Central memory CD8-positive, alpha-beta T cell (primary cell): ENCODE results near the gene SLC22A15.
"Not testable (repeated sequence)": the region's sequence is repeated elsewhere in the genome, so short reads cannot be mapped to it uniquely, and the experiment has no call there.

ENCODE experiments used
- ATAC-seq: fragments of 150-1000 bp; cut with Tn5 transposase; replicated peaks from 2 replicates; pipeline ENCODE4 v1.10.0; 2022; ENCODE audit warnings: mild to moderate bottlenecking, moderate FRiP score, moderate number of reproducible peaks; ENCODE audit not compliant: poor library complexity, severe bottlenecking; ENCODE audit errors: extremely low read depth
- DNase-seq, 2 donors: peaks; one replicate each; pipeline ENCODE4 v3.0.0; 2021; ENCODE audit warnings: low spot score in 2 of 2
- H3K27ac Mint-ChIP-seq: one replicate; pipeline ENCODE4 v1.8.0; 2022; ENCODE audit warnings: low read depth, mild to moderate bottlenecking, moderate library complexity, mixed read lengths
- H3K27me3 Mint-ChIP-seq: one replicate; pipeline ENCODE4 v1.8.0; 2022; ENCODE audit warnings: mixed read lengths
- H3K36me3 Mint-ChIP-seq: one replicate; pipeline ENCODE4 v1.8.0; 2022; ENCODE audit warnings: mild to moderate bottlenecking, moderate library complexity, mixed read lengths; ENCODE audit not compliant: insufficient read depth
- H3K4me1 Mint-ChIP-seq: one replicate; pipeline ENCODE4 v1.8.0; 2022; ENCODE audit warnings: mixed read lengths
- H3K4me3 Mint-ChIP-seq: one replicate; pipeline ENCODE4 v1.8.0; 2022; ENCODE audit warnings: mild to moderate bottlenecking, moderate library complexity, mixed read lengths
- H3K9me3 Mint-ChIP-seq: one replicate; pipeline ENCODE4 v1.8.0; 2022; ENCODE audit warnings: mixed read lengths

The SLC22A15 gene

GRCh38 chr1:116019653-116020253 lies 43.4 kb downstream of the SLC22A15 start:
- Mint-ChIP-seq H3K27me3 (no peaks in the 10 kb centered on the region), H3K27ac (no peak overlapping the region), H3K4me1 (no peaks in the 10 kb centered on the region), H3K4me3 (no peak overlapping the region), H3K9me3 (no peaks in the 10 kb centered on the region), H3K36me3 (peaks cover 1% of the 10 kb centered on the region)
- no peak for ATAC-seq
- DNase-seq: no peak

DNA sequence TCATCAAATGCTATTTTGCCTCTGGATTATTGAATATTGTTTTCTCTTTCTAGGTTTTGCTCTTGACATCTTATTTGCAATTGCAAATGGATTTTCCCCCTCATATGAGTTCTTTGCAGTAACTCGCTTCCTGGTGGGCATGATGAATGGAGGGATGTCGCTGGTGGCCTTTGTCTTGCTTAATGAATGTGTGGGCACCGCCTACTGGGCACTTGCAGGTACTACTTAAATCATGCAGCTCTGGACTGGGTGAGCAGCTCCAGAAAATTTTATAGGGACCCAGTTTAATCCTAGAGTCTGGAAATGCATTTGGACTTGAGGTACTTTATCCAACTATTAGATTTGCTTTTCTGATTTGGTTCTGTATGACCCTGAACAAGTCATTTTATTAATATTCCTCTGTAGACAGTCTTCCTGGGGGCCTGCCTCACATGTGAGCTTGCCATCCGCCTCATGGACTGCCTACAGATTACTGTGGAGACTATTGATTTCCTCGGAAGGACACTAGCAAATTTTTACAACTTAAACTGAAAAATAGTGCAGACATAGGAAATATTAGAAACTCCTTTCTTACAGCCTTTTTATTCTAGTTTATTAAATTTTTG lies 44.5 kb downstream of the SLC22A15 start:
- H3K4me1 Mint-ChIP-seq: no peaks in the 10 kb centered on the region
- H3K27me3 Mint-ChIP-seq: no peaks in the 10 kb centered on the region
- H3K36me3 Mint-ChIP-seq: peaks cover 1% of the 10 kb centered on the region
- ATAC-seq: peak; percentile 28
- DNase-seq: peak in 1 of 2 donors; percentile 24
- no peak overlapping the region for H3K4me3 Mint-ChIP-seq
- H3K27ac Mint-ChIP-seq: no peak overlapping the region
- H3K9me3 Mint-ChIP-seq: no peaks in the 10 kb centered on the region

DNA sequence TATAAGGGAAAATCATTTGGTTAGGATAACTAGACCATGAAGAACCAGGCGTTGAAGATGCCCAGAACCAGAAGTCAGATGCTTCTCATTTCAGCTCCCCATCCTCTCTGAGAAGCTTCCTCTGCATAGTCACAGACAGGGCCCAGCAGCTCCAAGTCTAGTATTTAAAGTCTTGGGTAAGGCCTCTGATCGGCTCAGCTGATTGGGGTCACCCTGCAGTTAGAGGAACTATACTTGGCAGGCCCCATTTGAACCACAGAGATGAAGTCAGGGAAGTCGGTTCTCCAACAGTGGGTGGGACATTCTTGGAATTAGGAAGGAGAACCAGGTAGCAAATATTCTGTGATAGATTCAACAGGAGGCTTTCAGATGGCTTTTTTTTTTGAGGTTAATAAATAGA lies 48.3 kb downstream of the SLC22A15 start:
- DNase-seq: no peak
- peaks cover 3% of the 10 kb centered on the region for H3K36me3 Mint-ChIP-seq
- H3K27ac Mint-ChIP-seq: no peak overlapping the region
- no peaks in the 10 kb centered on the region for H3K4me1 Mint-ChIP-seq
- no peaks in the 10 kb centered on the region for H3K27me3 Mint-ChIP-seq
- H3K9me3 Mint-ChIP-seq: no peaks in the 10 kb centered on the region
- ATAC-seq: no peak
- H3K4me3 Mint-ChIP-seq: no peak overlapping the region

DNA sequence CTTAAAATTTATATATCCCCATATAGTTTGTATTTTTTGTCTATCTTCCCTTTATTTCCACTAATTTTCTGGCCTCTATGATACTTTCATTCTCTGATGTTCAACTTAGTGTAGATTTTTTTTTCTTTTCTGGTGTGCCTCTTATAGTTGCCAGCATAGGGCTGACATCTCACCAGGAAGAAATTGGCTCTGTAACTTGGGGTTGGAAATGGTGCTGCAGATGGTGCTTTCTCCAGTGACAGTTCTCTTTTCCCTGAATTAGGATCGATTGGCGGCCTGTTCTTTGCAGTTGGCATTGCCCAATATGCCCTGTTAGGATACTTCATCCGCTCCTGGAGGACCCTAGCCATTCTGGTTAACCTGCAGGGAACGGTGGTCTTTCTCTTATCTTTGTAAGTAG lies 50.3 kb downstream of the SLC22A15 start:
- DNase-seq: no peak
- no peak overlapping the region for H3K27ac Mint-ChIP-seq
- no peaks in the 10 kb centered on the region for H3K27me3 Mint-ChIP-seq
- ATAC-seq: no peak
- H3K36me3 Mint-ChIP-seq: peaks cover 3% of the 10 kb centered on the region
- no peak overlapping the region for H3K4me3 Mint-ChIP-seq
- no peaks in the 10 kb centered on the region for H3K9me3 Mint-ChIP-seq
- H3K4me1 Mint-ChIP-seq: no peaks in the 10 kb centered on the region

DNA sequence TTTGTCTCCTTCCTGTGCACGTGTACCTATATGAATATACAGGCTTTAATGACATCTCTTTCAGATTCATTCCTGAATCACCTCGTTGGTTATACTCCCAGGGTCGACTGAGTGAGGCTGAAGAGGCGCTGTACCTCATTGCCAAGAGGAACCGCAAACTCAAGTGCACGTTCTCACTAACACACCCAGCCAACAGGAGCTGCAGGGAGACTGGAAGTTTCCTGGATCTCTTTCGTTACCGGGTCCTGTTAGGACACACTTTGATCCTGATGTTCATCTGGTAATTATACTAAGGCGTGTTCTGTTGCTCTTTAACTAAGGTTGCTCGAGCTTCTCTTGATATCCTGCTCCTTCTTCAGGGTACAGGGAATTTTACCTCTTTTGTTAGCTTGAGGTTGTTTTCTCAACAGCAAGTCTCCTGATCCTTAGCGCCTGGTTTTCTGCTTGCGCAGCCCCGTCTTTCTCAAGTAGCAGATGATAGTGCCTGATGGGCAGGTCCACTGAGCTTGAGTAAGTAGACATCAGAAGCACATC lies 55.1 kb downstream of the SLC22A15 start:
- Mint-ChIP-seq H3K27ac (no peak overlapping the region), H3K27me3 (no peaks in the 10 kb centered on the region), H3K4me1 (no peaks in the 10 kb centered on the region), H3K36me3 (peaks cover 4% of the 10 kb centered on the region), H3K9me3 (no peaks in the 10 kb centered on the region), H3K4me3 (no peak overlapping the region)
- no peak for DNase-seq
- ATAC-seq: no peak

- Mint-ChIP-seq H3K36me3 (peaks cover 4% of the 10 kb centered on the region), H3K27me3 (peaks cover 5% of the 10 kb centered on the region), H3K9me3 (no peaks in the 10 kb centered on the region), H3K4me1 (no peaks in the 10 kb centered on the region), H3K4me3 (no peak overlapping the region), H3K27ac (no peak overlapping the region)
- DNase-seq: no peak
- ATAC-seq: no peak
Observed at GRCh38 chr1:116033322-116033721, 57.0 kb downstream of the SLC22A15 start.

- DNase-seq: no peak
- no peak overlapping the region for H3K4me3 Mint-ChIP-seq
- H3K27ac Mint-ChIP-seq: no peak overlapping the region
- H3K9me3 Mint-ChIP-seq: no peaks in the 10 kb centered on the region
- no peak for ATAC-seq
- peaks cover 4% of the 10 kb centered on the region for H3K36me3 Mint-ChIP-seq
- H3K27me3 Mint-ChIP-seq: peaks cover 17% of the 10 kb centered on the region
- no peaks in the 10 kb centered on the region for H3K4me1 Mint-ChIP-seq
Observed at GRCh38 chr1:116036255-116036654, 59.9 kb downstream of the SLC22A15 start.

DNA sequence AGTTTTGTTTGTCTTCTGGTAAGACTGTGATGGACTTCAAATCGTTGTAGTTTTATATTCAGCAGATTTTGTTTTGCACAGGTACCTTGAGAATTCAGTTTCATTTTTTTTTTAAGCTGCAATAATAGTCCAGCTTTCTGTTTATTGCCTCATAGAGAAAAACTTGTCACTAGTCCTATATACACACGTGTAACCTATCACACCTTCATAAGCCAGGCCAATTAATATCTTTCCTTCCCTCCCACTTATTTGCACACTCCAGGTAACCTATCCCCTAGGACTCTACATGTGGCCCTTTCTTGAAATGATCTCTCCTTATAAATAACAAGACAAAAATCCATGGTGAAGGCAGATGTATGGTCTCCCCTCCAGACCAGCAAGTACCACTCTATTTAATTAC lies 62.4 kb downstream of the SLC22A15 start:
- Mint-ChIP-seq H3K27me3 (peaks cover 36% of the 10 kb centered on the region), H3K9me3 (no peaks in the 10 kb centered on the region), H3K4me1 (no peaks in the 10 kb centered on the region), H3K36me3 (peaks cover 4% of the 10 kb centered on the region), H3K4me3 (no peak overlapping the region), H3K27ac (no peak overlapping the region)
- DNase-seq: no peak
- no peak for ATAC-seq

DNA sequence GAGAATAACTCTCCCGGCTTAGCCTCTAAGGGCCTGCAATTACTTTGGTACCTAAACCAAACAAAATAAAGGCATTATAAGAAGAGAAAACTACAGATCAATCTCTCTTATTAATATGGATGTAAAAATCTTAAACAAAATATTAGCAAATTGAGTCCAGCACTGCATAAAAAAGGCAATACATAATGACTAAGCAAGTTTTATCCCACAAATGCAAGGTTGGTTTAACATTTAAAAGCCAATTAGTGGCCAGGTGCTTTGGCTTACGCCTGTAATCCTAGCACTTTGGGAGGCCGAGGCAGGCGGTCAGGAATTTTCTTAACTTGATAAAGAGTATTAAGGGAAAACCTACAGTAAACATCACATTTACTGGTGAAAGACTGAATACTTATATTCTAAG lies 67.8 kb downstream of the SLC22A15 start:
- DNase-seq: no peak
- Mint-ChIP-seq H3K27ac (no peak overlapping the region), H3K4me3 (no peak overlapping the region), H3K27me3 (peaks cover 57% of the 10 kb centered on the region), H3K4me1 (no peaks in the 10 kb centered on the region), H3K9me3 (no peaks in the 10 kb centered on the region), H3K36me3 (no peaks in the 10 kb centered on the region)
- no peak for ATAC-seq

DNA sequence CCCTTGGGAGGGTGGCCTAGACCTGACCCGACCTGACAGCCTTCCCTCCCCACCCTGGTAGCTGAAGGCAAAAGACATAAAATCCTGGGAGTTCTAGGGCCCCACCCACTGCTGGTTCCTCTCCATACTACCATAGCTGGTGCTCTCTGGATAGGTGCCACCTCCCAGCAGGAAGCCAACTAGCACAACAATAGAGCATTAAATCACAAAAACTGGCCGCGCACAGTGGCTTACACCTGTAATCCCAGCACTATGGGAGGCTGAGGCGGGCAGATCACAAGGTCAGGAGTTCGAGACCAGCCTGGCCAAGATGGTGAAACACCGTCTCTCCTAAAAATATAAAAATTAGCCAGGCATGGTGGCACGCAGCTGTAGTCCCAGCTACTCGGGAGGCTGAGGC lies 70.6 kb downstream of the SLC22A15 start:
- Mint-ChIP-seq H3K27me3 (peaks cover 57% of the 10 kb centered on the region), H3K9me3 (peaks cover 11% of the 10 kb centered on the region)
- H3K4me1 Mint-ChIP-seq, H3K36me3 Mint-ChIP-seq, ATAC-seq, H3K27ac Mint-ChIP-seq, H3K4me3 Mint-ChIP-seq, DNase-seq: not testable (repeated sequence)

GRCh38 chr1:116051896-116052295 lies 75.6 kb downstream of the SLC22A15 start:
- ATAC-seq, DNase-seq, H3K4me3 Mint-ChIP-seq, H3K4me1 Mint-ChIP-seq, H3K27ac Mint-ChIP-seq, H3K36me3 Mint-ChIP-seq: not testable (repeated sequence)
- H3K9me3 Mint-ChIP-seq: peaks cover 16% of the 10 kb centered on the region
- H3K27me3 Mint-ChIP-seq: peaks cover 33% of the 10 kb centered on the region

GRCh38 chr1:116062201-116062600 lies 85.9 kb downstream of the SLC22A15 start:
- H3K36me3 Mint-ChIP-seq: peaks cover 4% of the 10 kb centered on the region
- H3K27ac Mint-ChIP-seq: no peak overlapping the region
- peaks cover 6% of the 10 kb centered on the region for H3K9me3 Mint-ChIP-seq
- no peaks in the 10 kb centered on the region for H3K4me1 Mint-ChIP-seq
- no peak overlapping the region for H3K4me3 Mint-ChIP-seq
- H3K27me3 Mint-ChIP-seq: peaks cover 20% of the 10 kb centered on the region
- no peak for DNase-seq
- no peak for ATAC-seq

GRCh38 chr1:116064616-116065015 lies 88.3 kb downstream of the SLC22A15 start:
- Mint-ChIP-seq H3K36me3 (peaks cover 4% of the 10 kb centered on the region), H3K9me3 (no peaks in the 10 kb centered on the region), H3K27me3 (peaks cover 21% of the 10 kb centered on the region), H3K4me3 (no peak overlapping the region), H3K27ac (no peak overlapping the region), H3K4me1 (no peaks in the 10 kb centered on the region)
- ATAC-seq (no peak), DNase-seq (no peak)
